Stimulated activated CD4-positive, alpha-beta T cell treated with anti-CD3 and anti-CD28 coated beads, Interleukin-12 subunit alpha, Interleukin-12 subunit beta, amount 100 ng/mL, for 4 hours (primary cell): Measurements from ENCODE around the gene RASAL1.

ENCODE experiments used
- DNase-seq: peaks from one replicate; pipeline ENCODE4 v3.0.0-alpha.2; 2020

The RASAL1 gene

GRCh38 chr12:113056631-113057488 is 78.7 kb downstream of the RASAL1 start, which contains the start of gene DTX1:
TSS of gene DTX1 (plus strand) at chr12:113056730. CDS start at chr12:113058193, 1,463 bp downstream.
- DNase-seq = peak; percentile 42

- no peak for DNase-seq
These were observed 79.3 kb downstream of the RASAL1 start for GRCh38 chr12:113056381-113056630.

- DNase-seq = no peak
These were observed 79.8 kb downstream of the RASAL1 start for GRCh38 chr12:113055594-113056380.

- DNase-seq = no peak
These were observed 80.5 kb downstream of the RASAL1 start for GRCh38 chr12:113054948-113055486.

- no peak for DNase-seq
These were observed 83.2 kb downstream of the RASAL1 start for GRCh38 chr12:113052326-113052725.

GRCh38 chr12:113051759-113052158 is 83.8 kb downstream of the RASAL1 start:
- no peak for DNase-seq

- DNase-seq = no peak
These were observed 84.8 kb downstream of the RASAL1 start for GRCh38 chr12:113050795-113051194.

- no peak for DNase-seq
These were observed 85.4 kb downstream of the RASAL1 start for GRCh38 chr12:113049976-113050742.
